Activated gamma-delta T cell (primary cell): Measurements from ENCODE around the gene TMEM191B.
"Not testable (repeated sequence)": the region's sequence is repeated elsewhere in the genome, so short reads cannot be mapped to it uniquely, and the experiment has no call there.

Experiments
- DNase-seq: peaks from one replicate; lab custom pipeline; 2025; lab: John Stamatoyannopoulos, UW

The TMEM191B gene

GRCh38 chr22:18558516-18558915, 30.9 kb downstream of the TMEM191B start:
- not testable (repeated sequence) for DNase-seq

GRCh38 chr22:18558939-18559338, 31.3 kb downstream of the TMEM191B start:
- DNase-seq = not testable (repeated sequence)

- not testable (repeated sequence) for DNase-seq
These were observed 32.7 kb downstream of the TMEM191B start for GRCh38 chr22:18560099-18560974.

- DNase-seq = not testable (repeated sequence)
These were observed 43.1 kb downstream of the TMEM191B start for GRCh38 chr22:18570509-18571246.

- not testable (repeated sequence) for DNase-seq
These were observed 46.0 kb downstream of the TMEM191B start for GRCh38 chr22:18573483-18574164.

GRCh38 chr22:18574555-18574954, 47.0 kb downstream of the TMEM191B start:
- DNase-seq = not testable (repeated sequence)

GRCh38 chr22:18575686-18576085, 48.1 kb downstream of the TMEM191B start:
- not testable (repeated sequence) for DNase-seq

- DNase-seq = not testable (repeated sequence)
These were observed 49.7 kb downstream of the TMEM191B start for GRCh38 chr22:18577090-18577818.

- not testable (repeated sequence) for DNase-seq
These were observed 50.2 kb downstream of the TMEM191B start for GRCh38 chr22:18577847-18578246.
